Panc1 (cell line): Measurements from ENCODE around the gene DAPK2. TPM values are rescaled to one million over a fixed set of nuclear protein-coding genes. Genes with fewer than 3 reads are reported as not detected.

ENCODE experiments used
- ATAC-seq: fragments of 200-7000 bp; cut with Tn5 transposase; 2 replicates; pipeline ENCODE4 v1.9.1; 2020; ENCODE audit warnings: mild to moderate bottlenecking, moderate library complexity
- BruUV-seq: library from RNA; stranded (reverse); fragments of 400-500 nt; replicated peaks from 2 replicates; lab custom pipeline; 2021; lab: Mats Ljungman, UMichigan
- CTCF ChIA-PET: fragments of 300-600 bp; sonication (Branson Sonifier 250); formaldehyde crosslinking; loops from one replicate; lab custom pipeline; 2022; ENCODE audit warnings: antibody characterized with exemption; lab: Charles Lee
- POLR2A ChIA-PET: fragments of 300-600 bp; sonication (Branson Sonifier 250); formaldehyde crosslinking; loops from one replicate; lab custom pipeline; 2022; ENCODE audit warnings: antibody characterized with exemption; lab: Charles Lee
- DNase-seq: peaks from one replicate; pipeline ENCODE4 v3.0.0-alpha.2; 2010; ENCODE audit warnings: low read depth, low spot score
- H3K27ac ChIP-seq: 2 replicates; pipeline ENCODE4 v1.5.1; 2011; ENCODE audit warnings: mild to moderate bottlenecking, low read length, inconsistent platforms
- H3K27me3 ChIP-seq: fragments of 200-500 bp; sonication (Bioruptor generic); 2 replicates; pipeline ENCODE4 v1.6.0; 2014; ENCODE audit warnings: low read length, inconsistent platforms; ENCODE audit not compliant: control insufficient read depth, insufficient read depth
- H3K36me3 ChIP-seq: fragments of 200-500 bp; sonication (Bioruptor generic); 2 replicates; pipeline ENCODE4 v1.5.1; 2014; ENCODE audit warnings: inconsistent platforms, mild to moderate bottlenecking, low read length, moderate library complexity; ENCODE audit not compliant: control insufficient read depth, insufficient read depth
- H3K4me1 ChIP-seq: 2 replicates; pipeline ENCODE4 v1.5.1; 2011; ENCODE audit warnings: inconsistent platforms, mild to moderate bottlenecking, low read length, moderate library complexity; ENCODE audit not compliant: control insufficient read depth, insufficient read depth
- H3K4me3 ChIP-seq, 2 experiments: 2 replicates each; pipeline ENCODE4 v1.5.1; 2011 to 2012; ENCODE audit warnings: low read depth in 2 of 2, low read length in 2 of 2, mild to moderate bottlenecking in 2 of 2, inconsistent platforms in 1 of 2, moderate library complexity in 1 of 2
- H3K9me3 ChIP-seq: fragments of 200-500 bp; sonication (Bioruptor generic); 2 replicates; pipeline ENCODE4 v1.5.1; 2014; ENCODE audit warnings: low read depth, mild to moderate bottlenecking, inconsistent platforms, low read length, moderate library complexity; ENCODE audit not compliant: control insufficient read depth, insufficient read depth
- CTCF ChIP-seq: fragments of 450-650 bp; IDR thresholded peaks from 2 replicates; pipeline ENCODE4 v1.5.1; 2017; ENCODE audit warnings: mild to moderate bottlenecking
- POLR2AphosphoS5 ChIP-seq: IDR thresholded peaks from 2 replicates; pipeline ENCODE4 v1.6.1; 2012; ENCODE audit warnings: mild to moderate bottlenecking, low read depth, low read length, moderate library complexity
- SIN3A ChIP-seq: IDR thresholded peaks from 2 replicates; pipeline ENCODE4 v1.6.1; 2012; ENCODE audit warnings: low read depth, mild to moderate bottlenecking, low read length, moderate library complexity, borderline replicate concordance; ENCODE audit not compliant: insufficient read depth
- TCF7L2 ChIP-seq: IDR thresholded peaks from 2 replicates; pipeline ENCODE4 v1.6.1; 2011; ENCODE audit warnings: mild to moderate bottlenecking, low read depth, low read length, inconsistent platforms
- in situ Hi-C: cut with HindIII; loops from 2 replicates; pipeline ENCODE4 v1.10.0; 2016; ENCODE audit warnings: low sequenced_read_pairs, low pct_unique_long_range_greater_than_20kb
- intact Hi-C: fragments of 100-400 bp; cut with micrococcal nuclease; formaldehyde crosslinking; loops from one replicate; pipeline ENCODE4 v1.10.0; 2022; ENCODE audit not compliant: unreplicated experiment
- total RNA-seq: library from RNA; stranded (reverse); gene quantifications from one replicate; pipeline ENCODE4 v1.2.1, GENCODE V29; 2021; ENCODE audit not compliant: unreplicated experiment
- TF ChIP-seq, protein P1 (sequence below), 2 experiments: IDR thresholded peaks; 2 replicates each; pipeline ENCODE4 v1.6.1; 2011 to 2012; ENCODE audit warnings: low read depth in 2 of 2, control low read depth in 1 of 2, low read length in 1 of 2, mild to moderate bottlenecking in 1 of 2, moderate library complexity in 1 of 2; ENCODE audit not compliant: insufficient read depth in 1 of 2

DAPK2 gene
- total RNA-seq, 1 experiment from 2014 or later: 10.2 TPM

DNA sequence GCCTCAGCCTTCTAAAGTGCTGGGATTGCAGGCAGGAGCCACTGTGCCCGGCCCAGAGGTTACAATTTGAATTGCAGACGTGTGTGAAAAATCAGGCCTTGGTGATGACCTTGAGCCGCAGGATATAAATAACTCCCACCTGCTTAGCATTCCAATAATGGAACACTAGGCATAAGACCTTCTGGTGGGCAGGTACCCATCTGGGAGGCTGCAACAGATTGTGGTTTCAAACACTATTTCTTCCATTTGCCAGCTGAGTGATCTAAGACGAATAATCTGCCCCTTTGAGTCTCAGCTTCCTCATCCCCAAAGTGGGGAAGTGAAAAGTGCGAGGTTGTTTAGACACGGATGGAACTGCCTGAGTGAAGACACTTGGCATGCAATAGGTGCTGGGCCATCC is 164.9 kb downstream of the DAPK2 start:
- in situ Hi-C loops: no loop called here
- no peaks in the 10 kb centered on the region for H3K27me3 ChIP-seq
- TF ChIP-seq POLR2AphosphoS5 (no peak), SIN3A (no peak), CTCF (no peak), TCF7L2 (no peak)
- TF ChIP-seq, protein P1, sequence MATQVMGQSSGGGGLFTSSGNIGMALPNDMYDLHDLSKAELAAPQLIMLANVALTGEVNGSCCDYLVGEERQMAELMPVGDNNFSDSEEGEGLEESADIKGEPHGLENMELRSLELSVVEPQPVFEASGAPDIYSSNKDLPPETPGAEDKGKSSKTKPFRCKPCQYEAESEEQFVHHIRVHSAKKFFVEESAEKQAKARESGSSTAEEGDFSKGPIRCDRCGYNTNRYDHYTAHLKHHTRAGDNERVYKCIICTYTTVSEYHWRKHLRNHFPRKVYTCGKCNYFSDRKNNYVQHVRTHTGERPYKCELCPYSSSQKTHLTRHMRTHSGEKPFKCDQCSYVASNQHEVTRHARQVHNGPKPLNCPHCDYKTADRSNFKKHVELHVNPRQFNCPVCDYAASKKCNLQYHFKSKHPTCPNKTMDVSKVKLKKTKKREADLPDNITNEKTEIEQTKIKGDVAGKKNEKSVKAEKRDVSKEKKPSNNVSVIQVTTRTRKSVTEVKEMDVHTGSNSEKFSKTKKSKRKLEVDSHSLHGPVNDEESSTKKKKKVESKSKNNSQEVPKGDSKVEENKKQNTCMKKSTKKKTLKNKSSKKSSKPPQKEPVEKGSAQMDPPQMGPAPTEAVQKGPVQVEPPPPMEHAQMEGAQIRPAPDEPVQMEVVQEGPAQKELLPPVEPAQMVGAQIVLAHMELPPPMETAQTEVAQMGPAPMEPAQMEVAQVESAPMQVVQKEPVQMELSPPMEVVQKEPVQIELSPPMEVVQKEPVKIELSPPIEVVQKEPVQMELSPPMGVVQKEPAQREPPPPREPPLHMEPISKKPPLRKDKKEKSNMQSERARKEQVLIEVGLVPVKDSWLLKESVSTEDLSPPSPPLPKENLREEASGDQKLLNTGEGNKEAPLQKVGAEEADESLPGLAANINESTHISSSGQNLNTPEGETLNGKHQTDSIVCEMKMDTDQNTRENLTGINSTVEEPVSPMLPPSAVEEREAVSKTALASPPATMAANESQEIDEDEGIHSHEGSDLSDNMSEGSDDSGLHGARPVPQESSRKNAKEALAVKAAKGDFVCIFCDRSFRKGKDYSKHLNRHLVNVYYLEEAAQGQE (IDR thresholded peaks at IDR 0.05; ENCODE audit: insufficient read depth in 1 of 2, low read depth in 2 of 2, low read length in 1 of 2): no peak
- H3K36me3 ChIP-seq: no peaks in the 10 kb centered on the region
- ChIA-PET POLR2A (no interaction called here), CTCF (interaction anchor here (0.7 kb wide), 1 partner anchor 34 kb away, joined by 8 read pairs; no protein-coding TSS in a partner anchor)
- no peak overlapping the region for H3K4me3 ChIP-seq
- DNase-seq (no peak), ATAC-seq (no peak)
- H3K4me1 ChIP-seq: no peaks in the 10 kb centered on the region
- BruUV-seq: no TSS peak
- no peaks in the 10 kb centered on the region for H3K9me3 ChIP-seq
- no peak overlapping the region for H3K27ac ChIP-seq
- intact Hi-C loops: no loop called here

GRCh38 chr15:63880744-63881143 is 165.5 kb downstream of the DAPK2 start:
- intact Hi-C loops (no loop called here), in situ Hi-C loops (no loop called here)
- Histone ChIP-seq H3K9me3 (no peaks in the 10 kb centered on the region), H3K27me3 (no peaks in the 10 kb centered on the region), H3K36me3 (no peaks in the 10 kb centered on the region), H3K4me3 (no peak overlapping the region), H3K27ac (no peak overlapping the region), H3K4me1 (no peaks in the 10 kb centered on the region)
- ChIA-PET CTCF (interaction anchor here (0.6 kb wide), 1 partner anchor 129 kb away, joined by 3 read pairs; no protein-coding TSS in a partner anchor), POLR2A (interaction anchor here (0.6 kb wide), 2 partner anchors 12 to 65 kb away, joined by 3 to 4 read pairs; no protein-coding TSS in a partner anchor)
- no TSS peak for BruUV-seq
- ATAC-seq: no peak
- DNase-seq: no peak
- TF ChIP-seq CTCF: no peak
- TF ChIP-seq, protein P1 (IDR thresholded peaks at IDR 0.05; ENCODE audit: insufficient read depth in 1 of 2, low read depth in 2 of 2, low read length in 1 of 2): no peak
- no peak for TF ChIP-seq SIN3A
- no peak for TF ChIP-seq TCF7L2
- no peak for TF ChIP-seq POLR2AphosphoS5
